Measurements from ENCODE around the gene SCAPER. TPM values are rescaled to one million over a fixed set of nuclear protein-coding genes. Genes with fewer than 3 reads are reported as not detected.

Gene SCAPER
- total and polyA plus RNA-seq, 2 of the 4 experiments (the other 2 are of a cell fraction) = 2.9 to 9.7 TPM

DNA sequence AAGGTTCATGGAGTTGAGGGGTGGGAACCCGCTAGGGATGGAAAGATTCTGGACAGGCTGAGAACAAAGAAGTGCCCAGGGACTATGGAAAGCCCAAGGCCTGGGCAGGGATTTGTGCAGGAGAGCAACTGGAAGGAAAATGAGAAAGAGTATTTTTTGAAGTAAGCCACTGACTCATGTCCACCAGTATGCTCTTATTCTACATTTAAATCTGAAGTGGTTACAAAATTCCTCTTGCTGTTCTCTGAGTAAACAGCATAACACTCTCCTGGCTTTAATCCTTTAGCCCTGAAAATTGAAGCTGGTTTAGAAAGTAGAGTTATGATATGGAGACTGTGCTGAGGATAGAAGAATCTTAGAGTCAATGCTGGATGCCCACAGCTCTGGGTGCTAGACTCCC, 403.4 kb downstream of the SCAPER start:
- TF ChIP-seq USF2 (IDR thresholded peaks at IDR 0.05; ENCODE audit: low read depth, low read length) (no peak), RCOR1 (IDR thresholded peaks at IDR 0.05; ENCODE audit: insufficient replicate concordance, low read length) (no peak), CEBPB (IDR thresholded peaks at IDR 0.05; ENCODE audit: low read depth, low read length) (no peak), RFX5 (IDR thresholded peaks at IDR 0.05; ENCODE audit: low read depth, low read length) (no peak), MAFK (IDR thresholded peaks at IDR 0.05; ENCODE audit: low read depth, low read length) (no peak), POLR2A (IDR thresholded peaks at IDR 0.05; ENCODE audit: low read depth, low read length) (no peak), RAD21 (IDR thresholded peaks at IDR 0.05; ENCODE audit: low read length) (no peak), SMC3 (IDR thresholded peaks at IDR 0.05; ENCODE audit: low read depth, low read length) (no peak), CHD1 (IDR thresholded peaks at IDR 0.05; ENCODE audit: low read depth, low read length) (no peak), MXI1 (IDR thresholded peaks at IDR 0.05; ENCODE audit: borderline replicate concordance, low read depth, low read length) (no peak), MAZ (IDR thresholded peaks at IDR 0.05; ENCODE audit: borderline replicate concordance, low read depth, low read length) (no peak), BHLHE40 (IDR thresholded peaks at IDR 0.05; ENCODE audit: low read depth, low read length) (no peak)
- TF ChIP-seq, protein P1, sequence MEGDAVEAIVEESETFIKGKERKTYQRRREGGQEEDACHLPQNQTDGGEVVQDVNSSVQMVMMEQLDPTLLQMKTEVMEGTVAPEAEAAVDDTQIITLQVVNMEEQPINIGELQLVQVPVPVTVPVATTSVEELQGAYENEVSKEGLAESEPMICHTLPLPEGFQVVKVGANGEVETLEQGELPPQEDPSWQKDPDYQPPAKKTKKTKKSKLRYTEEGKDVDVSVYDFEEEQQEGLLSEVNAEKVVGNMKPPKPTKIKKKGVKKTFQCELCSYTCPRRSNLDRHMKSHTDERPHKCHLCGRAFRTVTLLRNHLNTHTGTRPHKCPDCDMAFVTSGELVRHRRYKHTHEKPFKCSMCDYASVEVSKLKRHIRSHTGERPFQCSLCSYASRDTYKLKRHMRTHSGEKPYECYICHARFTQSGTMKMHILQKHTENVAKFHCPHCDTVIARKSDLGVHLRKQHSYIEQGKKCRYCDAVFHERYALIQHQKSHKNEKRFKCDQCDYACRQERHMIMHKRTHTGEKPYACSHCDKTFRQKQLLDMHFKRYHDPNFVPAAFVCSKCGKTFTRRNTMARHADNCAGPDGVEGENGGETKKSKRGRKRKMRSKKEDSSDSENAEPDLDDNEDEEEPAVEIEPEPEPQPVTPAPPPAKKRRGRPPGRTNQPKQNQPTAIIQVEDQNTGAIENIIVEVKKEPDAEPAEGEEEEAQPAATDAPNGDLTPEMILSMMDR (conservative IDR thresholded peaks at IDR 0.05; ENCODE audit: low read depth, low read length) = no peak
- TF ChIP-seq, protein P2, sequence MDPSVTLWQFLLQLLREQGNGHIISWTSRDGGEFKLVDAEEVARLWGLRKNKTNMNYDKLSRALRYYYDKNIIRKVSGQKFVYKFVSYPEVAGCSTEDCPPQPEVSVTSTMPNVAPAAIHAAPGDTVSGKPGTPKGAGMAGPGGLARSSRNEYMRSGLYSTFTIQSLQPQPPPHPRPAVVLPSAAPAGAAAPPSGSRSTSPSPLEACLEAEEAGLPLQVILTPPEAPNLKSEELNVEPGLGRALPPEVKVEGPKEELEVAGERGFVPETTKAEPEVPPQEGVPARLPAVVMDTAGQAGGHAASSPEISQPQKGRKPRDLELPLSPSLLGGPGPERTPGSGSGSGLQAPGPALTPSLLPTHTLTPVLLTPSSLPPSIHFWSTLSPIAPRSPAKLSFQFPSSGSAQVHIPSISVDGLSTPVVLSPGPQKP (IDR thresholded peaks at IDR 0.05; ENCODE audit: borderline replicate concordance, low read depth, low read length) = no peak
- WGBS, 2 experiments (ENCODE audit: extremely low coverage in 2 of 2, insufficient read length in 1 of 2) = 100% methylated on average over 1 of the region's 1 CpG; no CpG with 5 or more reads in 1 of the 2 experiments
- H2BK15ac ChIP-seq (ENCODE audit: low read depth, low read length) = no peak overlapping the region
- dilution Hi-C loops (cut with HindIII; ENCODE audit: low sequenced_read_pairs, unreplicated experiment) (no loop called here), in situ Hi-C loops (cut with MboI; ENCODE audit: low sequenced_read_pairs) (no loop called here), intact Hi-C loops (cut with micrococcal nuclease) (no loop called here)
- H3K79me1 ChIP-seq (ENCODE audit: low read depth in 1 of 2, low read length in 2 of 2) = no peaks in the 10 kb centered on the region
- H3K4me1 ChIP-seq (ENCODE audit: control insufficient read depth, insufficient read depth, low read length) = peaks cover 2% of the 10 kb centered on the region
- no peaks in the 10 kb centered on the region for H3K36me3 ChIP-seq (ENCODE audit: control insufficient read depth, insufficient read depth, low read length)
- no peak overlapping the region for H2AFZ ChIP-seq (replicated peaks; ENCODE audit: low read length, poor library complexity)
- H3K27me3 ChIP-seq (ENCODE audit: control insufficient read depth, insufficient read depth, low read length) = no peaks in the 10 kb centered on the region
- no peak overlapping the region for H3K56ac ChIP-seq (ENCODE audit: extremely low read depth, insufficient read depth, low read length)
- H3K4me2 ChIP-seq (ENCODE audit: low read depth, low read length) = no peak overlapping the region
- H4K91ac ChIP-seq (ENCODE audit: insufficient read depth, low read depth, low read length) = no peak overlapping the region
- no peak overlapping the region for H3K14ac ChIP-seq (replicated peaks; ENCODE audit: low read depth, low read length)
- H2BK120ac ChIP-seq (ENCODE audit: low read depth, low read length) = no peak overlapping the region
- no peak overlapping the region for H4K5ac ChIP-seq (ENCODE audit: low read depth, low read length)
- ChIA-PET CTCF (interaction anchor here (0.6 kb wide), 1 partner anchor 21 kb away, joined by 4 read pairs; no protein-coding TSS in a partner anchor), POLR2A (ENCODE audit: unreplicated experiment) (no interaction called here)
- no peak overlapping the region for H3K4ac ChIP-seq (ENCODE audit: low read depth, low read length)
- H3K27ac ChIP-seq (ENCODE audit: insufficient read depth, low read length) = no peak overlapping the region
- ATAC-seq (ENCODE audit: low read depth) (peak; percentile 94), DNase-seq (peak; percentile 55)
- BruUV-seq (replicated peaks) = no TSS peak
- H2AK9ac ChIP-seq (replicated peaks; ENCODE audit: low read depth, low read length, poor library complexity) = no peak overlapping the region
- no peaks in the 10 kb centered on the region for H4K20me1 ChIP-seq (ENCODE audit: insufficient read depth, low read length)
- H3K18ac ChIP-seq (ENCODE audit: low read depth, low read length) = no peak overlapping the region
- no peak overlapping the region for H2BK5ac ChIP-seq (ENCODE audit: low read depth, low read length, poor library complexity, severe bottlenecking)
- H2AK5ac ChIP-seq (ENCODE audit: low read depth, low read length) = no peak overlapping the region
- no peak overlapping the region for H3K23ac ChIP-seq (ENCODE audit: low read depth, low read length)
- no peak overlapping the region for H4K8ac ChIP-seq (ENCODE audit: low read depth in 2 of 2, low read length in 2 of 2)
- H2BK20ac ChIP-seq (ENCODE audit: low read depth, low read length) = no peak overlapping the region
- no peak overlapping the region for H3K9ac ChIP-seq (ENCODE audit: low read depth, low read length)
- H3K9me1 ChIP-seq (ENCODE audit: insufficient read depth, low read length) = no peaks in the 10 kb centered on the region
- H3K9me3 ChIP-seq (ENCODE audit: control insufficient read depth, insufficient read depth, low read length) = no peaks in the 10 kb centered on the region
- H3K4me3 ChIP-seq (ENCODE audit: insufficient read depth, low read depth, low read length) = no peak overlapping the region
